ENCODE data around the gene ACSS2. TPM values are rescaled to one million over a fixed set of nuclear protein-coding genes. Genes with fewer than 3 reads are reported as not detected.

The ACSS2 gene
- polyA plus RNA-seq, 5 donors = 44.7 to 59.6 (median 54.2) TPM

- no peak for DNase-seq
Measured at GRCh38 chr20:34946661-34947060, 70.2 kb downstream of the ACSS2 start.

- no peak for DNase-seq
Measured at GRCh38 chr20:34947336-34947735, 70.9 kb downstream of the ACSS2 start.

GRCh38 chr20:34948030-34948429, 71.6 kb downstream of the ACSS2 start:
- DNase-seq = no peak

GRCh38 chr20:34949120-34949519, 72.7 kb downstream of the ACSS2 start:
- DNase-seq = no peak

- DNase-seq = no peak
Measured at GRCh38 chr20:34951252-34951651, 74.8 kb downstream of the ACSS2 start.

GRCh38 chr20:34951652-34952051, 75.2 kb downstream of the ACSS2 start:
- no peak for DNase-seq

- DNase-seq = no peak
Measured at GRCh38 chr20:34952671-34953070, 76.3 kb downstream of the ACSS2 start.

- no peak for DNase-seq
Measured at GRCh38 chr20:34953960-34954359, 77.5 kb downstream of the ACSS2 start.

GRCh38 chr20:34954904-34955230, 78.5 kb downstream of the ACSS2 start:
- DNase-seq = no peak

- peak; percentile 98 for DNase-seq
Measured at GRCh38 chr20:34955231-34956040, 79.0 kb downstream of the ACSS2 start, which contains the start of the genes GSS and MYH7B. Gene GSS (minus strand): TSS chr20:34955806. CDS start chr20:34951852, 3,954 bp downstream. Gene MYH7B (plus strand): TSS chr20:34955868. CDS start chr20:34978006, 22,138 bp downstream.

- DNase-seq = no peak
Measured at GRCh38 chr20:34956041-34956458, 79.6 kb downstream of the ACSS2 start.

GRCh38 chr20:34956751-34957472, 80.5 kb downstream of the ACSS2 start:
- no peak for DNase-seq

- no peak for DNase-seq
Measured at GRCh38 chr20:34964486-34964885, 88.1 kb downstream of the ACSS2 start.

- no peak for DNase-seq
Measured at GRCh38 chr20:34965051-34965450, 88.6 kb downstream of the ACSS2 start.

- DNase-seq = no peak
Measured at GRCh38 chr20:34967421-34967820, 91.0 kb downstream of the ACSS2 start.

GRCh38 chr20:34968042-34968775, 91.8 kb downstream of the ACSS2 start:
- no peak for DNase-seq

GRCh38 chr20:34970193-34970840, 93.9 kb downstream of the ACSS2 start:
- DNase-seq = no peak

GRCh38 chr20:34970846-34971560, 94.6 kb downstream of the ACSS2 start:
- no peak for DNase-seq

GRCh38 chr20:34971561-34972235, 95.3 kb downstream of the ACSS2 start:
- no peak for DNase-seq

GRCh38 chr20:34974246-34974645, 97.8 kb downstream of the ACSS2 start:
- no peak for DNase-seq

- DNase-seq = no peak
Measured at GRCh38 chr20:34976286-34976685, 99.9 kb downstream of the ACSS2 start.

All from right lung (tissue), 5 donors.